Right ventricle myocardium inferior (tissue), 1 donor: ENCODE data around the gene DOCK9. TPM values are rescaled to one million over a fixed set of nuclear protein-coding genes. Genes with fewer than 3 reads are reported as not detected.

Experiments
- ATAC-seq: fragments of 200-7000 bp; cut with Tn5 transposase; one replicate; pipeline ENCODE4 v1.9.1; 2020; ENCODE audit warnings: mild to moderate bottlenecking, moderate library complexity
- DNase-seq: peaks from one replicate; pipeline ENCODE4 v3.0.0; 2021; ENCODE audit errors: missing footprints
- intact Hi-C: fragments of 100-400 bp; cut with DNase I; formaldehyde crosslinking; loops from one replicate; pipeline ENCODE4 v1.11.0; 2022
- total RNA-seq: library from RNA; stranded (reverse); fragmentation: NEBNext Ultra II Directional; extraction: Animal tissue kit (Norgen Biotek cat#: 25700); gene quantifications from one replicate; pipeline ENCODE4 v1.2.1, GENCODE V29; 2021
- donor health status: DM: no; HTN: yes; CAD: no; lungs with severe emphysema.

The DOCK9 gene
- total RNA-seq, 1 donor from 2014 or later: 34.9 TPM

GRCh38 chr13:98938801-98939200, 39.1 kb downstream of the DOCK9 start:
- ATAC-seq (no peak), DNase-seq (no peak)
- intact Hi-C loops: no loop called here

GRCh38 chr13:98937911-98938381, 39.9 kb downstream of the DOCK9 start:
- ATAC-seq: no peak
- no peak for DNase-seq
- intact Hi-C loops: no loop called here

- intact Hi-C loops: no loop called here
- no peak for ATAC-seq
- no peak for DNase-seq
Observed at GRCh38 chr13:98934243-98934642, 43.6 kb downstream of the DOCK9 start.

- ATAC-seq (no peak), DNase-seq (no peak)
- intact Hi-C loops: no loop called here
Observed at GRCh38 chr13:98930151-98930591, 47.7 kb downstream of the DOCK9 start.

GRCh38 chr13:98927951-98928927, 49.6 kb downstream of the DOCK9 start:
- DNase-seq: no peak

GRCh38 chr13:98925949-98926348, 51.9 kb downstream of the DOCK9 start:
- intact Hi-C loops: loop anchor here (5.0 kb wide), 1 partner anchor 36 kb away; no protein-coding TSS in a partner anchor
- DNase-seq: no peak
- no peak for ATAC-seq

More at GRCh38 chr13:98927951-98928927, 49.6 kb downstream of the DOCK9 start:
- intact Hi-C loops: loop anchor here (5.0 kb wide), 1 partner anchor 34 kb away; no protein-coding TSS in a partner anchor
- peak; percentile 84 for ATAC-seq

GRCh38 chr13:98923641-98924397, 54.0 kb downstream of the DOCK9 start:
- ATAC-seq (peak; percentile 80), DNase-seq (no peak)
- intact Hi-C loops: no loop called here

GRCh38 chr13:98922306-98922705, 55.6 kb downstream of the DOCK9 start:
- DNase-seq: no peak
- no peak for ATAC-seq
- intact Hi-C loops: no loop called here

- ATAC-seq (no peak), DNase-seq (no peak)
- intact Hi-C loops: no loop called here
Observed at GRCh38 chr13:98921786-98922185, 56.1 kb downstream of the DOCK9 start.

GRCh38 chr13:98921015-98921580, 56.8 kb downstream of the DOCK9 start:
- intact Hi-C loops: no loop called here
- DNase-seq (no peak), ATAC-seq (no peak)

GRCh38 chr13:98919566-98919965, 58.3 kb downstream of the DOCK9 start:
- intact Hi-C loops: no loop called here
- DNase-seq (no peak), ATAC-seq (no peak)

GRCh38 chr13:98918771-98919170, 59.1 kb downstream of the DOCK9 start:
- intact Hi-C loops: no loop called here
- DNase-seq (no peak), ATAC-seq (no peak)

GRCh38 chr13:98917116-98917515, 60.7 kb downstream of the DOCK9 start:
- ATAC-seq (no peak), DNase-seq (no peak)
- intact Hi-C loops: no loop called here

- no peak for ATAC-seq
- no peak for DNase-seq
- intact Hi-C loops: no loop called here
Observed at GRCh38 chr13:98916403-98916802, 61.5 kb downstream of the DOCK9 start.

GRCh38 chr13:98915981-98916380, 61.9 kb downstream of the DOCK9 start:
- no peak for DNase-seq
- ATAC-seq: peak; percentile 66
- intact Hi-C loops: no loop called here

- no peak for DNase-seq
- intact Hi-C loops: no loop called here
- no peak for ATAC-seq
Observed at GRCh38 chr13:98915563-98915962, 62.3 kb downstream of the DOCK9 start.

- no peak for DNase-seq
- intact Hi-C loops: no loop called here
- ATAC-seq: no peak
Observed at GRCh38 chr13:98913741-98914140, 64.1 kb downstream of the DOCK9 start.

- DNase-seq: no peak
- intact Hi-C loops: no loop called here
- ATAC-seq: no peak
Observed at GRCh38 chr13:98912846-98913245, 65.0 kb downstream of the DOCK9 start.

GRCh38 chr13:98910501-98910951, 67.3 kb downstream of the DOCK9 start:
- DNase-seq: no peak
- peak; percentile 60 for ATAC-seq
- intact Hi-C loops: loop anchor here (2.0 kb wide), 1 partner anchor 62 kb away; no protein-coding TSS in a partner anchor
